Measurements from ENCODE around the gene GUCY1A2. TPM values are rescaled to one million over a fixed set of nuclear protein-coding genes. Genes with fewer than 3 reads are reported as not detected.

GUCY1A2 gene
- total and polyA plus RNA-seq, 8 donors, result 15.6 to 32.7 (median 26.2) TPM

- Histone ChIP-seq H3K27me3 (no peaks in the 10 kb centered on the region), H3K4me3 (no peak overlapping the region), H3K36me3 (no peaks in the 10 kb centered on the region), H3K27ac (no peak overlapping the region), H3K4me1 (no peaks in the 10 kb centered on the region), H3K9me3 (no peaks in the 10 kb centered on the region)
- DNase-seq, result no peak
- intact Hi-C loops (cut with DNase I), result no loop called here
- TF ChIP-seq CTCF (IDR thresholded peaks at IDR 0.05), result no peak
- ATAC-seq, result no peak
Observed at GRCh38 chr11:106708348-106708747, 309.9 kb downstream of the GUCY1A2 start.

- no peaks in the 10 kb centered on the region for H3K36me3 ChIP-seq
- no peak overlapping the region for H3K4me3 ChIP-seq
- DNase-seq (no peak), ATAC-seq (peak; percentile 59)
- H3K27ac ChIP-seq, result no peak overlapping the region
- no peaks in the 10 kb centered on the region for H3K4me1 ChIP-seq
- intact Hi-C loops (cut with DNase I), result no loop called here
- no peaks in the 10 kb centered on the region for H3K9me3 ChIP-seq
- H3K27me3 ChIP-seq, result no peaks in the 10 kb centered on the region
- no peak for TF ChIP-seq CTCF (IDR thresholded peaks at IDR 0.05)
Observed at GRCh38 chr11:106706355-106706754, 311.9 kb downstream of the GUCY1A2 start.

GRCh38 chr11:106702805-106703204 is 315.5 kb downstream of the GUCY1A2 start:
- no peaks in the 10 kb centered on the region for H3K4me1 ChIP-seq
- H3K27ac ChIP-seq, result no peak overlapping the region
- H3K36me3 ChIP-seq, result no peaks in the 10 kb centered on the region
- intact Hi-C loops (cut with DNase I), result no loop called here
- no peak for TF ChIP-seq CTCF (IDR thresholded peaks at IDR 0.05)
- no peaks in the 10 kb centered on the region for H3K27me3 ChIP-seq
- H3K9me3 ChIP-seq, result peaks cover 0 to 4% of the 10 kb centered on the region in 2 donors
- no peak overlapping the region for H3K4me3 ChIP-seq
- ATAC-seq (no peak), DNase-seq (no peak)

- Histone ChIP-seq H3K27ac (no peak overlapping the region), H3K9me3 (peaks cover 0 to 4% of the 10 kb centered on the region in 2 donors), H3K4me1 (no peaks in the 10 kb centered on the region), H3K4me3 (no peak overlapping the region), H3K27me3 (no peaks in the 10 kb centered on the region), H3K36me3 (no peaks in the 10 kb centered on the region)
- ATAC-seq, result no peak
- TF ChIP-seq CTCF (IDR thresholded peaks at IDR 0.05), result no peak
- intact Hi-C loops (cut with DNase I), result no loop called here
- no peak for DNase-seq
Observed at GRCh38 chr11:106697058-106697457, 321.2 kb downstream of the GUCY1A2 start.

- Histone ChIP-seq H3K4me1 (no peaks in the 10 kb centered on the region), H3K9me3 (peaks cover 0 to 4% of the 10 kb centered on the region in 2 donors), H3K27me3 (no peaks in the 10 kb centered on the region), H3K27ac (no peak overlapping the region), H3K4me3 (no peak overlapping the region), H3K36me3 (no peaks in the 10 kb centered on the region)
- intact Hi-C loops (cut with DNase I), result no loop called here
- TF ChIP-seq CTCF (IDR thresholded peaks at IDR 0.05), result no peak
- DNase-seq (no peak), ATAC-seq (no peak)
Observed at GRCh38 chr11:106695506-106695905, 322.8 kb downstream of the GUCY1A2 start.

All from left lung (tissue), 10 donors.